SK-N-SH treated with all-trans-retinoic acid at 6 μM for 48 hours (cell line): ENCODE data around the gene LIMS1.

Source experiments
- PATZ1 ChIP-seq: fragments of 250-450 bp; sonication (Bioruptor Pico); IDR thresholded peaks from 2 replicates; pipeline ENCODE4 v1.8.0; 2020; ENCODE audit warnings: mild to moderate bottlenecking, moderate library complexity, borderline replicate concordance
- PPARA ChIP-seq: fragments of 250-450 bp; sonication (Bioruptor Pico); IDR thresholded peaks from 2 replicates; pipeline ENCODE4 v1.5.0; 2020; ENCODE audit warnings: mild to moderate bottlenecking, borderline replicate concordance

- no peak for TF ChIP-seq PPARA
- no peak for TF ChIP-seq PATZ1 (CRISPR knock-in tag)
Observed at GRCh38 chr2:108621687-108622681, 87.7 kb downstream of the LIMS1 start.
